HG03045 (cell line): ENCODE measurements around the gene IGFL2.
"Not testable (repeated sequence)": the region's sequence is repeated elsewhere in the genome, so short reads cannot be mapped to it uniquely, and the experiment has no call there.

Experiments
- ATAC-seq: cut with Tn5 transposase; IDR thresholded peaks from one replicate; pipeline ENCODE4 v1.9.1; 2021; ENCODE audit warnings: mild to moderate bottlenecking, moderate library complexity; ENCODE audit not compliant: unreplicated experiment

IGFL2 gene

DNA sequence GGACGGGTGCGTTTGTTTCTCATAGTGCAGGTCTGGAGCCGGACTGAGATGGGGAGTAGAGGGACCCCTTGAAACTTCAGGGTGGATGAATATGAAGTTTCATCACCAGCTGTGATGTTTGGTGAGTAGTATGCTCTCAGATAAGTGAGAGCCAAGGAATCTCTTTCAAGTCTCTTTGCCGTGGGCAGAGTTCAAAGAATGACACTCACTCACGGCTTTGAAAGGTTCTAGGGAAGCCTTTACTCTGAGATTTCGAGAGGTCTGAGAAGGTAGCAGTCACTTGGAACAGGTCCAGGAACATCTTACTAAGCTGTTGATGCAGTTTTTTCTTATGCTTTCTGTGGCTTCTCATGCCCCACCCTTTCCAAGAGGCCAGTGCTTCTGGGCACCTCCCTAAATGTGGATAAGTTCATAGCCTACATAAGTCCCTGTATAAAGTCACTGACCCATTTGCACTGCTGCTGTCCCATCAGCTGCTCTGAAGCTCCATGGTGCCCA is at the start of gene IGFL2:
IGFL2 (plus strand) TSS at position 448 of the 498 bp plus-strand sequence; CDS start at position 489, 41 bp downstream.
- no peak for ATAC-seq

- ATAC-seq = no peak
Measured at GRCh38 chr19:46100344-46100743, 47.7 kb upstream of the IGFL2 start.

DNA sequence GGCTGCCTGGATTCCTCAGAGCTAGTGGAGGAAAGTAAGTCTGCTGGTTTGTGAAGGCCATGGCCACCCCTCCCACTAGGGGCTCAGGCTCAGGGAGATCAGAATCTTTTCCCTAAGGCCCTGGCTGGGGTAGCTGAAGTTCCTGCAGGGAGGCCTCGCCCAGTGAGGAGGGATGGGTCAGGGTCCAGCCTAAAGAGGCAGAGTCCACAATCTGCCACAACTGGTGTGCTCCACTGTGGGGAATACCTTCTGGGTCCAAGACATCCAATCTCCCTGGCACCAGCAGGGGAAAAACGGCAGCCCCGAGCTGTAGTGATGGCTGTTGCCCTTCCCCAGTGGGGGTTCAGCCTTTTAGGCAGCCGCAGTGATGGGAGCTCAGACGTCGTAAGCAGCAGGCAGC is 46.7 kb upstream of the IGFL2 start:
- no peak for ATAC-seq

DNA sequence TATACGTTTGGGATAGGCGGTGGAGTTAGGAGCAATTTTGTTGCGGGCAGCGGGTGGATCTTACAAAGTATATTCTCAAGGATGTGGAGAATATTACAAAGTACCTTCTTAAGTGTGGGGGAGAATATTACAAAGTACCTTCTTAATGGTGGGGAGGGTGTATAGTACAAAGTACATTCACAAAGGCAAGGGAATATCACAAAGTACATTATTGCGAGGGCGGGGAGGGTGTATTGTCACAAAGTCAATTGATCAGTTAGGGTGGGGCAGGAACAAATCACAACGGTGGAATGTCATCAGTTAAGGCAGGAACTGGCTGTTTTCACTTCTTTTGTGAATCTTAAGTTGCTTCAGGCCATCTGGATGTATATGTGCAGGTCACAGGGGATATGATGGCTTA is 45.7 kb upstream of the IGFL2 start:
- not testable (repeated sequence) for ATAC-seq

DNA sequence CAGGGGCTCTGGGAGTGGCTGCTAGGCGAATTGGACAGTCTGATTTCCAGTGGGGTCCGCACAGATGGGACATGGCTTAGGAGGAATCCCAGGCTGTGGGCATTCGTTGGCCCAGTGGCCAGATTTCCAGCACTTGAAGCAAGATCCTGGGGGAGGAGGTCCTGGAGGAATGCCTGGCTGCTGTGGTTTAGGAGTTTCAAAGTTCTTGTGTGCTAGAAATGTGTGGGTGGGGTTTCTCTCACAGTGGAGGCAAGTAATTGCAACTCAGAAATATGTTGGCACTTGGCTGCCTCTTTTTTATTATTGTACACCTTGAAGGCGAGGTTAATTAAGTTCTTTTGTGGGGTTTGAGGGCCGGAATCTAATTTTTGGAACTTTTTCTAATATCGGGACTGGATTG is 40.7 kb upstream of the IGFL2 start:
- no peak for ATAC-seq

DNA sequence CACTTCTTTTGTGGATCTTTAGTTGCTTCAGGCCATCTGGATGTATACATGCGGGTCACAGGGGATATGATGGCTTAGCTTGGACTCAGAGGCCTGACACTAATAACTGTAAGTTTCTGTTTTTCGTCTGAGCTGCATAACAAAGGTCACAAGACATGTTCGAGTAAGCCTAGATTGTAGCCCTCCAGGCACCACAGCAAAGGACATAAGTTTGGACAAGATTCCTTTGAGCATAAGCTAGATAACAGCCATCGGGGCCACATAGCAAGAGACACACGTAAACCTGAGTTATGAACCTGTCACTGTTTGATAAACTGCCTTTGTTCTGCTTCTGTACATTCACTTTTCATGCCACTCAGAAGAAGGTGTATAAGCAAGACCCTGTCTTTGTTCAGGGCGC is 38.2 kb upstream of the IGFL2 start:
- no peak for ATAC-seq

DNA sequence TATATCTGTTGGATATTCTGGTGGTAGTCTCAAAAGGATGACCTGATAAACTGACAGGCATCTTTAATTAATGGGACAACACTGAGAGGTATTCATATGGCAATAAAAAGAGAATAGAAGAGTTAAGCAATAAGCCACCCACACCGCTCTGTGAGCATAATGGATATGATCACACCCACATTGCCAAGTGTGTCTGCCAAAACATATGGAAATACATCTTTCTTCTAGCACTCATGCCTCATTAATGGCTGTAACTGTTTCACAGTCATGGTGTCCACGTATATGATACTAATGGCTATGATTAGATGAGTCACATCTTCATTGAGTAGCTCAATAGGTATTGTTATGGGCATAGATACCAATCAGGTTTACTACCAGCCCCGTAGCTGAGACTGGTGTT is 36.7 kb upstream of the IGFL2 start:
- ATAC-seq = no peak

GRCh38 chr19:46112527-46112926 is 35.5 kb upstream of the IGFL2 start:
- no peak for ATAC-seq

- ATAC-seq = no peak
Measured at GRCh38 chr19:46113726-46114125, 34.3 kb upstream of the IGFL2 start.

DNA sequence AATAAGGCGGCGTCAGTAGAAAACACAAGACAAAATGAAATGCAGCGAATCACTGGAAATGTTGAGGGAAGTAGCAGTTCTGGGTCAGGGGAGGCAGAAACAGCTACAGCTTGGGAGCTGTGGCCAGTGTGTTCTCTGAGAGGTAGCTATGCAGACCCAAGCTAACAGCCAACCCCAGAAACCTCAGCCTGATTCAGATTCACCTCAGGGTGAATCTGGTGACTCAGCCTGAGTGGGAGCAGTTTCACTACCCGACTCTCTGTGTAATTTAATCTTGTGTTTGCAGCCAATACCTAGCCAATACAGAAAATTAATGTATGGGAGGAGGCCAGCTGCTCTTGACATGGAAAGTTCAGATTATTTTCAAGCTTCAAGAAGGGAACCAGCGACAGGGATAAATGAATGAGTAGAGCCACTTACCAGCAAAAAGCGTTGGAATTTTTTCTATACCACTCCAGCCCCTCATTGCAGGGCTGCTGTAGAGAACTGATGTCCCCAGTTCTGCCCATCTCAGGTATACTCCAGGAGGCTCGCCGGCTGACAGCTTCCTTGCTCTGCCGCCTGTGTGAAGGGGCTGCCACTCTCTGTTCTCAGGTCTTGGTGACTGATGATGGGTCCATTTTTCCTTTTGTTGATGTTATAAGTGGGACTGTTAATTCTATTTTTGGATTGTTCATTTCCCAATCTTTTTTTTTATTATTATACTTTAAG is 32.5 kb upstream of the IGFL2 start:
- ATAC-seq = no peak

- ATAC-seq = no peak
Measured at GRCh38 chr19:46116121-46116520, 31.9 kb upstream of the IGFL2 start.

DNA sequence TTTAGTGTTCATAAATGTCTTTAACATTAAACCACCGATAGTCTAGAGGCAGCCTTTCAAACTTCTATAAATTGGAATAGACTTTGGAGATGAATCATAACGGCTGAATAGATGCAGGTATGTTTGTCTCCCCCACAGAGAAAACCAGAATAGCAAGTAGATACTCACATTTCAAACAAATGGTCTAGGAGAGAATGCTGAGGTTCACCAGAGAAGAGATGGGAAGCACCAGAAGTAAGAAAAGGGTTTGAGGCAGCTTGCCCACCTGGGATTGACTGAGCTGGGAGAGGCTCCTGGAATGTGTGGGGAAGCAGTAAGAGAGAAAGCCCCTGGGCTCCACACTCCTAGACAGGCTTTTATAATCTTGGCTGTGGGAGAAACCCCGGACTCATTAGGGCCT is 29.9 kb upstream of the IGFL2 start:
- no peak for ATAC-seq

- no peak for ATAC-seq
Measured at GRCh38 chr19:46124638-46125115, 23.4 kb upstream of the IGFL2 start, which contains the start of gene IGFL3. Gene IGFL3 (minus strand): TSS chr19:46124688. CDS start chr19:46124649, 39 bp downstream.

DNA sequence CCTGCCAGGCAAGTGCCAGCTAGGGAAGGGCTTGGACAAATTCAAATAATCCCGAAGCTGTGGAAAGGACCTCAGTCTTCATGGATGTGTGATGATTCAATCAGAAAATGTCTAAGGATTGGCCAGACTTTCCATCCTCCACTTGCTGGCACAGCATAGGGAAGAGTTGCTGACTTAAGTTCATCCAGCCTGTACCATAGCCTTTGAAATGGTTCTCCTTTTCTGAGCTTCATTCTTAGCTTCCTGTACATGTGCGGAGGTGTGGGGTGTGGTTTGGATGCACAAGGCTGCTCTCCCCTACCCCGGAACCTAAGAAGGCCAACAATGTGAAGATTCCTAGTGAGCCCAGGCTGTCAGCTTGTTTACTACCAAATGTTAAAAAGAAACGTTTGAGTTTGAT is 22.6 kb upstream of the IGFL2 start:
- ATAC-seq = no peak

- no peak for ATAC-seq
Measured at GRCh38 chr19:46126086-46126580, 21.9 kb upstream of the IGFL2 start.

GRCh38 chr19:46131485-46132143 is 16.4 kb upstream of the IGFL2 start:
- no peak for ATAC-seq

DNA sequence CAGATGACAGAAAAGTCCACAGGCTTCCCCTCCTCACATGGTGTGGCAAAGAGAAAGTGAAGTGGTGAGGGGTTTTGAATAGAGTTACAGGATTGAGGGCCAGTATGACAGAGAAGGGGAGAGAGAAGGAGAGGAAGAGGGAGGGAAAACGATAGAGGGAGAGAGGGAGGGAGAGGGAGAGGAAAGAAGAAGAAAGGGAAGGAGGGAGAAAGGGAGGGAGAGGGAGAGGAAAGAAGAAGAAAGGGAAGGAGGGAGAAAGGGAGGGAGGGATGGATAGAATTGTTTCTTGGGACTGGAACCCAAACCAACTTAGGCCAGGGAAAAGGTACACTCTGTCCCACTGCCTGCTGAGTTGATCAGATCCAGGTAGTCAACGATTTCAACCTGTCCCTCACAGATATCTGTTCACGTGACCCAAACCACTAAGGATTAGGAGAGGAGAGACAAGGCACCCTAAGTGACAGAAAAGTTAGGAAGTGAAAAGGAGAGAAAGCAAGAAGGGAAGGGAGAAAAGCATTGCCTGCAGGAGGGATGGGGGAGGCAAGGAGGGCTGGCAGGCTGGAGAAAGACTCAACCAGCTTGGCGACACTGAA is 15.4 kb upstream of the IGFL2 start:
- no peak for ATAC-seq

DNA sequence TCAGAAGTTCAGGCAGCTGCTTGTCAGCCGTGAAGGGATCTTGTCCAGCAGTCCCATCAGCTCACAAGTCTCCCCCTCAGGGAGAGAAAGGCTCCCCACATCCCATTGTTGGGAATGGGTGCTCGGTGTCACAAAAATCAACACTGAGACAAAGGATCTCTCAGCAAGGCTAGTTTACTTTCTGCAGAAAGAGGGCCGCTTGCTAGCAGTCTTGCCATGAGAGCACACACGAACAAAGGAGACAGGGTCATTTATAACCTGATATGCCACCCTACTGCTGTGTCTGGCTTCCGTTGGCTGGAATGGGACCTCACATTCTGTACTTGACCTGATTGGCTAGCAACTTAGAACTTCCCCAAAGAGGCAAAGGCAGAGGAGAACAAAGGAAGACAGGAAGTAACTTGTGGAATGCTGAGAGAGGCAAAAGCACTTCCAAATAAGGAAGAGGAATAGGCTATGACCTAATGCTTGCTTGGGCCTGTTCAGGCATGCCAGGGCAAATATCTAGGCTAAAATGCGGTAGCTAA is 14.9 kb upstream of the IGFL2 start:
- no peak for ATAC-seq

- no peak for ATAC-seq
Measured at GRCh38 chr19:46133777-46134241, 14.2 kb upstream of the IGFL2 start.

- ATAC-seq = no peak
Measured at GRCh38 chr19:46134527-46134926, 13.5 kb upstream of the IGFL2 start.

- ATAC-seq = no peak
Measured at GRCh38 chr19:46137915-46138473, 10.0 kb upstream of the IGFL2 start.
